Measurements from ENCODE around the gene SLC50A1. TPM values are rescaled to one million over a fixed set of nuclear protein-coding genes. Genes with fewer than 3 reads are reported as not detected.

Gene SLC50A1
- total and polyA plus RNA-seq, 2 of the 8 experiments (the other 6 are each of a cell fraction or from before 2014, with no cell fraction given) = 36.5 to 90.8 TPM

DNA sequence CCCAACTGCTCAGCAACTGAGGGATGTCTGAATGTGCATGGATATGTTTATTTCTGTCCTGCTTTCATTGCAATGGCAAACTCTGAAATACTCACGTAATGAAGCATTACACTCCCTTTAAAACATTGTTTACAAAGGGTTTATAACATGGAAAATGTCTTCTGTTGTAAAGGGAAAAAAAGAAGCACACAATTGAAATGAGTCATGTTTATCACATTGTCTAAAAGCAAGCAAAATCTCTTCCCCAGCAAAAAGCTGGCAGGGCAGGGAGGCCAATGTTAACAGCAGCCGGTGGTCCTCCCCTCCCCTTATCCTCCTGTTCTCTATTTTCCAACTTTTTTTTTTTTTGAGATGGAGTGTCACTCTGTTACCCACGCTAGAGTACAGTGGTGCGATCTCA is 11.9 kb upstream of the SLC50A1 start (continued):
- TF ChIP-seq USF2 (IDR thresholded peaks at IDR 0.05; ENCODE audit: low read length) (no peak), CTBP2 (IDR thresholded peaks at IDR 0.05; ENCODE audit: borderline replicate concordance, insufficient read depth, insufficient read length, low read length) (no peak), HDAC2 (IDR thresholded peaks at IDR 0.05; ENCODE audit: borderline replicate concordance in 1 of 2, low read depth in 2 of 2, low read length in 2 of 2) (no peak), CHD7 (IDR thresholded peaks at IDR 0.05; ENCODE audit: insufficient replicate concordance, low read length) (no peak)
